Left lobe of liver (tissue), 2 donors: ENCODE results near the gene IQCF6. TPM values are rescaled to one million over a fixed set of nuclear protein-coding genes. Genes with fewer than 3 reads are reported as not detected.
"Not testable (repeated sequence)": the region's sequence is repeated elsewhere in the genome, so short reads cannot be mapped to it uniquely, and the experiment has no call there.

Experiments used
- ATAC-seq: fragments of 200-7000 bp; cut with Tn5 transposase; one replicate; pipeline ENCODE4 v1.9.1; 2020; ENCODE audit warnings: mild to moderate bottlenecking, moderate library complexity
- DNase-seq: peaks from one replicate; pipeline ENCODE4 v3.0.0-alpha.2; 2020; ENCODE audit warnings: low spot score
- total RNA-seq: library from RNA; stranded (reverse); gene quantifications from one replicate; pipeline ENCODE4 v1.2.1, GENCODE V29; 2021
- donor health status: DM: no; HTN: no; CAD: no; lungs with moderate emphysema.
- donor health status: DM: no; HTN: yes; CAD: no.

The IQCF6 gene
- total RNA-seq, result not detected

- ATAC-seq (no peak), DNase-seq (no peak)
These were observed at the start of gene IQCF6 for GRCh38 chr3:51779137-51779536. Gene IQCF6, minus strand, starts transcription at chr3:51779237. Its CDS starts 13 bp downstream, at chr3:51779224.

- DNase-seq (no peak), ATAC-seq (no peak)
These were observed 49.3 kb upstream of the IQCF6 start for GRCh38 chr3:51828297-51828696.

- DNase-seq (no peak), ATAC-seq (no peak)
These were observed 40.8 kb upstream of the IQCF6 start for GRCh38 chr3:51819709-51820406.

- DNase-seq (no peak), ATAC-seq (no peak)
These were observed 40.1 kb upstream of the IQCF6 start for GRCh38 chr3:51819151-51819550.

GRCh38 chr3:51817375-51817774 is 38.3 kb upstream of the IQCF6 start:
- ATAC-seq, result no peak
- DNase-seq, result no peak

- DNase-seq (no peak), ATAC-seq (no peak)
These were observed 37.7 kb upstream of the IQCF6 start for GRCh38 chr3:51816723-51817122.

GRCh38 chr3:51815614-51816013 is 36.6 kb upstream of the IQCF6 start:
- ATAC-seq, result no peak
- no peak for DNase-seq

- DNase-seq (no peak), ATAC-seq (no peak)
These were observed 35.0 kb upstream of the IQCF6 start for GRCh38 chr3:51814034-51814433.

- peak; percentile 88 for ATAC-seq
- DNase-seq, result peak; percentile 61
These were observed 34.5 kb upstream of the IQCF6 start for GRCh38 chr3:51813539-51813938.

- DNase-seq, result no peak
- ATAC-seq, result no peak
These were observed 29.9 kb upstream of the IQCF6 start for GRCh38 chr3:51808934-51809333.

- ATAC-seq, result no peak
These were observed 23.2 kb upstream of the IQCF6 start for GRCh38 chr3:51802106-51802703.

GRCh38 chr3:51800750-51801125 is 21.7 kb upstream of the IQCF6 start:
- DNase-seq, result no peak
- ATAC-seq, result no peak

More at GRCh38 chr3:51802106-51802703, 23.2 kb upstream of the IQCF6 start:
- no peak for DNase-seq

- peak; percentile 77 for ATAC-seq
- no peak for DNase-seq
These were observed 21.1 kb upstream of the IQCF6 start for GRCh38 chr3:51799879-51800749.

- no peak for DNase-seq
- ATAC-seq, result no peak
These were observed 19.4 kb upstream of the IQCF6 start for GRCh38 chr3:51798411-51798963.

- ATAC-seq, result no peak
- no peak for DNase-seq
These were observed 17.8 kb upstream of the IQCF6 start for GRCh38 chr3:51796854-51797253.

GRCh38 chr3:51794206-51794605 is 15.2 kb upstream of the IQCF6 start:
- ATAC-seq, result no peak
- no peak for DNase-seq

GRCh38 chr3:51792206-51792605 is 13.2 kb upstream of the IQCF6 start:
- no peak for ATAC-seq
- DNase-seq, result no peak

GRCh38 chr3:51789437-51789836 is 10.4 kb upstream of the IQCF6 start:
- DNase-seq, result no peak
- no peak for ATAC-seq

GRCh38 chr3:51787576-51787975 is 8.5 kb upstream of the IQCF6 start:
- ATAC-seq, result not testable (repeated sequence)

GRCh38 chr3:51786267-51786666 is 7.2 kb upstream of the IQCF6 start:
- DNase-seq (no peak), ATAC-seq (no peak)

More at GRCh38 chr3:51787576-51787975, 8.5 kb upstream of the IQCF6 start:
- DNase-seq, result not testable (repeated sequence)

GRCh38 chr3:51778554-51778953 is 483 bp downstream of the IQCF6 start:
- ATAC-seq, result no peak
- DNase-seq, result no peak
